Activated CD4-positive, alpha-beta T cell treated with anti-CD3 and anti-CD28 coated beads for 24 hours (primary cell): ENCODE data around the gene GULP1.
"Not testable (repeated sequence)": the region's sequence is repeated elsewhere in the genome, so short reads cannot be mapped to it uniquely, and the experiment has no call there.

Source experiments
- DNase-seq, 2 donors: peaks; one replicate each; pipeline ENCODE4 v3.0.0-alpha.2; 2020; ENCODE audit warnings: low read depth in 2 of 2

The GULP1 gene

DNA sequence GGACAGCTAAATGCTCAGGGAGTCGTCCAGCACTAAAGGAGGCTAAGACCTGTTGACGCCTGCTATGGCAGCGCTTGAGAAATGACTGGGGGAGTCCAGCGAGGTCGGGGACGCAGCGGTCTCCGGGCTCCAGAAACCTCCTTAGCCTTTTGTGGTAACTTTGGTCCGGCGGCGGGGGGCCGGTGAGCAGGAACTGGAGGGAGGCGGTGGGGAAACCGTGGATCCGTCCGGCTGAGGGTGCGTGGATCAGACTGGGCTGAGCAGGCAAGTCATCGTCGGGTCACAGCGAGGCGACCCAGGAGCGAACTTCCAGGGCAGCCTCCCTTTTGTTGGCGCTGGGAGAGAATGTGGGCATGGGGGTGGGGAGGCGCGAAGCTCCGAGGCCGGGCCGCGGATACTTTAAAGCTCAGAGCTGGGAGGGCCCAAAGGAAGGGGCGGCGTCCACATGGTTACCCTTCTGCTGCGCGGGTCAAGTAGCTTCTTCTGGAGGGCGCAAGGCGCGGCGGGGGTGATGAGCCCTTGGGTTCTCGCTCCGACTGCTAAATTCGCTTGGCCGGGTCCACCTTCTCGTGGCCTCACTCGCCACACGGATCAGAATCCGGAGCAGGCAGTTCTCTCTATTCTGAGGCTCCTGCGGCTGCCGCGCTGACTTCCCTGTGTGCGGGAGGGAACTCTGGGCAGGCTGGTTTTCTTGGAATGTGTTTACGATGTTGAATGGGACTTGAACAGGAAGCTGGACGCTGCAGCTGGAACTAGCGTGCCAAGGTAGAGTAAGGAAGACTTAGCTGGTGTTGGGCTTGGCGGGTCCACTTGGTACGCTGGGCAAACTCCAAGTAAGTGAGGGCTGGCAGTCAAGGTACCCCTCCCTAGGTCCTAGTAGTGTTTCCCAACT is 920 bp downstream of the GULP1 start:
- DNase-seq = no peak

DNA sequence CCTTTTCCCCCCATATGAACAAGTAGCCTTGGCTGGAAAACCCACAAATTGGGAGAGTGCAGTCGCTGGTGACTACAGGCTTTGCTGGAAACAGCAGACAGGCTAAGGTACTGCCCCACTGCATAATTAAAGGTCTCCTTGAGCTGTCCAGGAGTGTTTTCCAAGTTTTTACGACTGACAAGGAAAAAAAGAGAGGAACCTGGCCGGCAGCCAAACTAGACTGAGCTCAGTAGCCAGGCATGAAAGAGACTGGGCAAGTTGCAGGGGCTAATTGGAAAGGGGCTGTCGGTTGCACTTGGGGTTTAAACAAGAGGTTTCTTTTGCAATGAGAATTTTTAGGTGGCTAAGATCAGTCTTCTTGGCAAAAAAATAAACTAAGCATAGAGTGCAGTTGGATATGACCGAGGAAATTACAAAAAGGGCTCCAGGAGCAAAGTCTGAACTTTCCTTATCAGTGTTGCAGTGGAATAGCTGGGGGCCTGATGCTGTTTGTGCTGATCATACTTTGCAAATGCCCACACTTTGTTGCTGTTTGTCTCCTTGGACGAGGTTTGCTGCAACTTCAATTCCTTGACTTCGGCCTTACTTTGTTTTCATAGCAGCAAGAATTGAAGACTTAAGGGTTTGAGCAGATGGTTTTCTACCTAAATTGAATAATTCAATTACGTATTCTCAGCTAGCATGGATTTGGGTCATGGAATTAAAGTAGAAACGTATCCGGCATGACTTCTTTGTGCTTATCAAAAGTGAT is 2.1 kb downstream of the GULP1 start:
- DNase-seq = no peak

- no peak for DNase-seq
Observed at GRCh38 chr2:188294352-188294926, 2.8 kb downstream of the GULP1 start.

DNA sequence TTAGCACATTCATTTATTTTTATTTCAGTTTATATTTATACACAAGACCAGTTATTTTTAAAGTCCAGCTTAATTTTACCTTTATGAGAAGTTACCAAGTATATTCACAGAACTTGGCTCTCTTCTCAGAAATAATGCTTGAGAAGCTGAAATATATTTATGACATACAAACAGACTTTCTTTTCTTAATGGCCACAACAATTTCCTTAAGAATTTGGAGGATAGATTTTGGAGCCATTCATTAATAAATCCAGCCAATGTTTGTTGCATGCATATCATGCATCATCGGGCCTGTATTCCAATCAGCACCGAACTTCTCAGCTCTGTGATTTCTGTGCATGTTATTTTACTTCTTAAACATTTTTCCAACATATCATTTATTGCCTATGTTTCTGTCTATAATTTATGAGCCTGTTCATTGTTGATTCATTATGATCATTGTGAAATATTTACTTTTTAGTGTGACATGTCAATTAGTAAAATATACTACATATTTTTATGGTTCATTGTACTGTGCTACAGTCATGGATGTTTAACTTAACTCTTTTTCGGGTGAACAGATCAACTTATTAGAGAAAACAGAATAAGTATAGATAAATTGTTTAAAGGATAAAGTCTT is 3.5 kb downstream of the GULP1 start:
- no peak for DNase-seq

GRCh38 chr2:188297978-188298377 is 6.3 kb downstream of the GULP1 start:
- DNase-seq = no peak

DNA sequence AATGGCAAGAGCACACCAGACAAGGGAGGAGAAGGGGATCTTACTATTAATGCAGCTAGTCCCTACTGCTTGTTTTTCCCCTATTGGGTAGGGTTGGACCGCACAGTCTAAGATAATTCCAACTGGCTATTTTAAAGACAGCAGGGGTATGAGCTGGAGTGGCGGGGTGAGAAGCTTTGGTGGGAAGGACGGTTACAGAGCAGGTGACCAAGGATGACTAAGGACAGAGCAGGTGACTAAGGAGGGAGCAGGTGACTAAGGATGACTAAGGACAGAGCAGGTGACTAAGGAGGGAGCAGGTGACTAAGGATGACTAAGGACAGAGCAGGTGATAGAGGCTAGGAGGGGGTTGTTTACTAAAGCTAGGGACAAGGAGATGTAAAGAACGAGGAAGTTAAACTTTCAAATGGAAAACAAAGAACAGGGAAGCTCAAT is 7.3 kb downstream of the GULP1 start:
- DNase-seq = not testable (repeated sequence)

- no peak for DNase-seq
Observed at GRCh38 chr2:188303363-188304031, 11.8 kb downstream of the GULP1 start.

DNA sequence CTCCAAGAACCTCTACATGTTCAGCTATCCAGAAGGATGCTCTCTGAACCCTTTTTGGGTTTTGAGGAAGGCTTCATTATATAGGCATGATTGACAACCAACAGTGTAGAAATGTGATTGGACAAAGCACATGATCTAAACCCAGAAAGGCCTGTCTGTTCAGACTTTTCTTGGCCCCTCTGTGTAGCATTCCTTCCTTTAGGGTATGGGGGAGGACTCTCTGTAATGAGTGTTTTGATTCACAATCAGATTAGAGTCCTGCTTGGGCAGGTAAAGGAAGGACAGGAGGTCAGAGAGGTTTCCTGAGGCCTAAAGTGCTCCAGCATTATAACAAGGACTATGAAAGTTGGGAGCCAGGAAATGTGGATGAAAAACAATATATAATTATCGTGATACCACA is 13.6 kb downstream of the GULP1 start:
- no peak for DNase-seq

- no peak for DNase-seq
Observed at GRCh38 chr2:188306271-188306670, 14.6 kb downstream of the GULP1 start.

DNA sequence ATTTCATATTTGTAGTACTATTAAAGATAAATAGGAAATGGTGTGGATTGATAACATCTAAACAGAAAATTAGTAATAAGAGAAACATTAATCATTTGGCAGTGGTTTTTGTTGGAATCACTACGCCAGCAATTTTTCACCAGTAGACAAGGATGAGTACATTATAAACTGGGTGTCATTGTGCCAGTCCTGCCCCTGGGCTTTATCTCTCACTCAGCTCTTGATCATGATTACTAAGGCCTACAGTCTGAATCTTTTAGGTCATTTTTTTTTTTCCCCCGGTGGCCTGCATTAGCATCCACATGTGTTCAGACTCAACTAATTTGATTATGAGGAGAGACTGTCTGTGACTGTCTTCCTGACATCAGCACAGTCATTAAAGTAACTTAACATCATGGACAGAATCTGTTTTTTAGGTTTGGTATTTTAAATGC is 16.2 kb downstream of the GULP1 start:
- DNase-seq = no peak

DNA sequence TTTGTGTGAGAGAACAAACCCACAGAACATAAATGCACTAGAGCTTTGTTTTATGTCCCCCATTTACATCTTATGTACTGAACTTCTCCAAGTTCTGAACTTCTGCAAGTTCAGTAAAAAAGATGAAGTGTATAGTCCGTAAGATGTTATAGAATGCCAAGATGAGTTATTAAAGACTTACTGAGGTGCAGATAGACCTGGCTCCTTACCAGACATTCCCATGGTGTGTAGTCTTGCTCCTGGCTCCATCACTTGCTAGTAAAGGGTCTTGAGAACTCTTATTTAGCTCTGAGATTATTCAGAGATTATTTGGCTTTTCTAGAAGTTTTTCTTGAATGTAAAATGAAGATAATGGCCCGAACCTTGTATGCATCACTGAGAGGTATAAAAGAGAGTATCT is 16.8 kb downstream of the GULP1 start:
- no peak for DNase-seq

DNA sequence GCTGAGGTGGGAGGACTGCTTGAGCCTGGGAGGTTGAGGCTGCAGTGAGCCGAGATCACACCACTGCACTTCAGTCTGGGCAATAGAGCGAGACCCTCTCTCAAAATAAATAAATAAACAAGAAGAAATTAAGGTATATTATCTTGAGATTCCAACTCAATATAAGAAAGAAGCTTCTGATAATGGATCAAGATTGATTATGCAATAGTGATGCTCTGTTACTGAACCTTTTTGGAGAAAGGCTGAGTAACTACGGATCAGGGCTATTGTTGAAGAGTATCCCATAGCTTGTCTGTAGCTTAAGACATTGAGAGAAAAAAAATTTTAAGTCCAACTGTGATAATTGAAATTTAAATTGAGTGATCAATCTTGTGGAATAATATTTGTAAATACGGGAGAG is 17.7 kb downstream of the GULP1 start:
- DNase-seq = no peak

DNA sequence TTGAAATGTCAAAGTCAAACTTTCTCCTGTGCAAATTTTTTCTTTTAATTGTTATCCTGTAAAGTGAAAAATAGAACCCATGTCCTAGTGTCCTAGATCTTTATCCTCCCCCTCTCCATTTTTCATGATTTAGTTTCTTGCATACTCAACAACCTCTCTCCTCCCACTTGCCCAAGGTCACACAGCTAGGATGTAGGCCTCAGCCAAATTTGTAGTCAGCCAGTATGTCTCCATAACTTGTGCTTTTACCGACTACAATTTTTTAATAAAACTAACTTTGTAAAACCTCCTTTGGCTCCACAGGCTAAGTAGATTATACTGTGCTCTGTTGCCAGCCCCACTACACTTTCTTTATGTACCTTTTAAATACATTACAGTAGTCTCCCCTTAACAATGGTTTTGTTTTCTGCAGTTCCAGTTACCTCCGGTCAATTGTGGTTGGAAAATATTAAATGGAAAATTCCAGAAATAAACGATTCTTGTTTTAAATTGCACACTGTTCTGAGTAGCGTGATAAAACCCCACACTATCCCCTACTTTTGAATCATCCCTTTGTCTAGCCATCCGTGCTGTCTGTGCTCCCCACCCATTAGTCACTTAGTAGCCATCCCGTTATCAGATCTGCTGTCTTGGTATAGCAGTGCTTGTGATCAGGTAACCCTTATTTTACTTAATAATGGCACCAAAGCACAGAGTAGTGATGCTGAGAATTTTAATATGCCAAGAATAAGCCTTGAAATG is 22.8 kb downstream of the GULP1 start:
- no peak for DNase-seq

GRCh38 chr2:188315750-188316149 is 24.1 kb downstream of the GULP1 start:
- no peak for DNase-seq

DNA sequence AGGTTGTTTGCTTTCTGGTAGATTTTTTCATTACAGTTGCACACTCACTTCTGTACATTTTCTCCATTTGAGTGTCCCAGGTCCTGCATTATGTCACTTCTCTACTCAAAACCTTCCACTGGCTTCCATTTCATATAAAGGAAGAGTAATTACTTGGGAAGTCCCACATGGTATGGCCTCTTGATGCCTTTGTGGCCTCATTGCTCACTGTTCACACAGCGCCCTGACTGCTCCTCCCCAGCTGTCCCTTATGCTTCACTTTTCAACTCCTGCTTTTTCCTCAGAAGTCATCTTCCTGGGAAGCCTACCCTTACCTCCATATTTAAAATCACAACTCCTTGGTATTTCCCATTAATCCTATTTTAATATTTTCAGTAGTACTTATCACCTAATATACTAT is 24.7 kb downstream of the GULP1 start:
- DNase-seq = no peak

- no peak for DNase-seq
Observed at GRCh38 chr2:188316791-188317423, 25.2 kb downstream of the GULP1 start.

DNA sequence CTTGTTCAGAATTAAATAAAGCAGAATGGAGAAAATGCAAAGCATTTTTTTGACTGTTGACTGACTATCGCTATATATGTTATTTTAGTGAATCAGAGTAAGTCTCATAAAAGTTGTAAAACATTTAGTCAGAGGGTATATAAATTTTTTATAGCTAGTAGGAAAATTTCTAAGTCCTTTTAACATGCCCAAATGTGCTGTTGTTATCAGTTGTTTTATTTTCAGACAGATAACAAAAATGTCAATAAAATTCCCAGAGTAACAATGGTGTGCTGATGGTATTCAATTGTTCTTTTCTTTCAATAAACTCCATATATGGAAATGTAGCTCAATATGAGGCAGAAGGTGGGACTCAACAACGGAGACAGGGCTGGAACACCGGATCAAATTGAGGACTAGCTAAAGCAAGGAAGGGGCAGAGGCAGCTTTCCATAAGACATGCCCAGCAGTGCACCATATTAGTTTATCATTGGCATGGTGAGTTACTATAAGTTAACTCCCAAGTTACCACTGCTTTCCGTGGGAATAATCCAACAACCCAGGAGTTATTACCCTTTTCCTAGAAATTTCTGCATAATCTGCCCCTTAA is 26.6 kb downstream of the GULP1 start:
- no peak for DNase-seq

GRCh38 chr2:188319838-188320237 is 28.2 kb downstream of the GULP1 start:
- DNase-seq = no peak

DNA sequence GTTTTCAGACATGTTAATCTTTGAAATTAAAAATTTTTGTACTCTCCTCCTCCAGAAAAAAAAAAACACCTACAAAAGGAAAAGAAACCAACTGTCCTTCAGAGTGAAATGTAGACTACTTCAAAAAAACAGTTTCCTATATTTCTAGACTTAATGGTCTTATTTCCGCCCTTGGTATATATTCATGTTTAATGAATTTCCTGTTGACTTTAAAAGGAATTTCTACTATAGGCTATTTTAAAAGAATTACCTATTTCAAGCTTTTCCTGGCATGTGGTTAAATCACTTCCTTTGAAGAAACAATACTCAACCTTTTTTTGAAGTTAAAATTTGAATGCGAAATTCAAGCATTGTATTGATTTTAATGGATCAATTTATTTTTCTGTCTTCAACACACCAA is 29.2 kb downstream of the GULP1 start:
- no peak for DNase-seq
